Hematopoietic multipotent progenitor cell treated with erythropoietin and hydrocortisone succinate and interleukin-3 and kit ligand, for 8 days (in vitro differentiated cells): ENCODE measurements around the gene GPR153.

Experiments
- DNase-seq: peaks from one replicate; pipeline ENCODE4 v3.0.0-alpha.2; 2015

The GPR153 gene

GRCh38 chr1:6286266-6286665, 25.4 kb upstream of the GPR153 start:
- no peak for DNase-seq

- DNase-seq = no peak
Observed at GRCh38 chr1:6285336-6285735, 24.4 kb upstream of the GPR153 start.

- no peak for DNase-seq
Observed at GRCh38 chr1:6282577-6283270, 21.8 kb upstream of the GPR153 start.

GRCh38 chr1:6281511-6282402, 20.9 kb upstream of the GPR153 start:
- no peak for DNase-seq

GRCh38 chr1:6280761-6281451, 20.0 kb upstream of the GPR153 start:
- DNase-seq = peak; percentile 10

- no peak for DNase-seq
Observed at GRCh38 chr1:6279613-6280383, 18.9 kb upstream of the GPR153 start.

- no peak for DNase-seq
Observed at GRCh38 chr1:6279066-6279465, 18.2 kb upstream of the GPR153 start.

- DNase-seq = no peak
Observed at GRCh38 chr1:6278263-6278662, 17.4 kb upstream of the GPR153 start.

- DNase-seq = no peak
Observed at GRCh38 chr1:6276811-6277555, 16.1 kb upstream of the GPR153 start.

- no peak for DNase-seq
Observed at GRCh38 chr1:6275826-6276782, 15.2 kb upstream of the GPR153 start.

GRCh38 chr1:6274622-6275139, 13.8 kb upstream of the GPR153 start:
- DNase-seq = no peak

GRCh38 chr1:6274102-6274501, 13.2 kb upstream of the GPR153 start:
- no peak for DNase-seq

GRCh38 chr1:6273380-6273891, 12.5 kb upstream of the GPR153 start:
- no peak for DNase-seq

GRCh38 chr1:6272868-6273267, 12.0 kb upstream of the GPR153 start:
- DNase-seq = no peak

- DNase-seq = no peak
Observed at GRCh38 chr1:6272452-6272851, 11.6 kb upstream of the GPR153 start.

- no peak for DNase-seq
Observed at GRCh38 chr1:6271554-6271953, 10.7 kb upstream of the GPR153 start.

- no peak for DNase-seq
Observed at GRCh38 chr1:6271006-6271405, 10.1 kb upstream of the GPR153 start.

- no peak for DNase-seq
Observed at GRCh38 chr1:6270401-6270800, 9.5 kb upstream of the GPR153 start.

GRCh38 chr1:6269720-6270400, 9.0 kb upstream of the GPR153 start:
- no peak for DNase-seq

- no peak for DNase-seq
Observed at GRCh38 chr1:6269296-6269695, 8.4 kb upstream of the GPR153 start.
